ENCODE data around the gene PSME1. TPM values are rescaled to one million over a fixed set of nuclear protein-coding genes. Genes with fewer than 3 reads are reported as not detected.

Gene PSME1
- total and polyA plus RNA-seq, 2 of the 13 experiments (the other 11 are each of a cell fraction or from before 2014, with no cell fraction given), result 159 to 608 TPM

DNA sequence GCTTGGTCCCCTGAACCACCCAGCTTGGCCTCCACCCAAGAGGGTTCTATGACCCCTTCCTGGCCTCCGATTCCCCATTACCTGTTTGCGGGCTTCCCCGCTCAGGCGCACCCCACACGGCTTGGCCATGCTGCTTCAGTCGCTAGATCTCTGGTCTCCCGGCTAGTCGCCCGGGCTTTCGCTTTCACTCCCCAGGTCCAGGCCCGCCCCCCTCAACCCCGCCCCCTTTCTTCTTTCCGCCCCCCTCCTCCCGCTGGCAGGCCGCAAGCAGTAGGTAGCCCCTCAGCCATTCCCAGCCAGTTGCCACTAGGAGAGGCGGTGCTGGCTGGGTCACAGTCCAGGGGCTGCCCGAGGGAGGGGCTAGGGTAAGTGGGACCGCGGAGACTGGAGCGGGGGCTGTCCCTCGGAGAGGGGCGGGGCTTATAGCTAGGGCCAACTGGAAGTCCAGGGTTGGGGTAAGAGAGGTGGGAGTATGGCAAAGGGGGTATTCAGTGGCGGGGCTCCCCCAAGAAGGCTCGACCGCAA lies 10.5 kb downstream of the PSME1 start, which contains the start of gene PSME2 (continued):
- TF ChIP-seq GATAD2A (CRISPR knock-in tag; IDR thresholded peaks at IDR 0.05) (peak; percentile 59; the same call in 1 of the 2 replicates), ZFP36L1 (CRISPR knock-in tag; IDR thresholded peaks at IDR 0.05) (no peak; the same call in 1 of the 2 replicates), MAF1 (CRISPR knock-in tag; IDR thresholded peaks at IDR 0.05; ENCODE audit: borderline replicate concordance) (no peak; the same call in 1 of the 2 replicates), ZNF83 (CRISPR knock-in tag; IDR thresholded peaks at IDR 0.05; ENCODE audit: borderline replicate concordance) (no peak), AHR (CRISPR knock-in tag; IDR thresholded peaks at IDR 0.05) (peak; percentile 26; the same call in 1 of the 2 replicates), PHF21A (CRISPR knock-in tag; IDR thresholded peaks at IDR 0.05) (no peak), POLR2AphosphoS5 (IDR thresholded peaks at IDR 0.05; ENCODE audit: low read depth, low read length) (peak; percentile 97), ZFP36L2 (CRISPR knock-in tag; IDR thresholded peaks at IDR 0.05) (peak; percentile 78; the same call in 1 of the 2 replicates), HDAC1 (CRISPR knock-in tag; IDR thresholded peaks at IDR 0.05) (no peak), PHB2 (IDR thresholded peaks at IDR 0.05; ENCODE audit: partially characterized antibody) (no peak), ZNF614 (CRISPR knock-in tag; IDR thresholded peaks at IDR 0.05; ENCODE audit: borderline replicate concordance) (peak; percentile 81; the same call in 1 of the 2 replicates), ZNF775 (CRISPR knock-in tag; IDR thresholded peaks at IDR 0.05; ENCODE audit: borderline replicate concordance) (no peak), HNF4G (IDR thresholded peaks at IDR 0.05; ENCODE audit: borderline replicate concordance, low read depth, low read length) (peak; percentile 72; the same call in 1 of the 2 replicates), HNF4G (CRISPR knock-in tag; IDR thresholded peaks at IDR 0.05; ENCODE audit: borderline replicate concordance, low read depth) (peak; percentile 67; the same call in 1 of the 2 replicates), ZNF576 (CRISPR knock-in tag; IDR thresholded peaks at IDR 0.05) (no peak), ZNF747 (CRISPR knock-in tag; IDR thresholded peaks at IDR 0.05; ENCODE audit: borderline replicate concordance) (no peak), ZNF749 (CRISPR knock-in tag; IDR thresholded peaks at IDR 0.05; ENCODE audit: borderline replicate concordance) (peak; percentile 98; the same call in 1 of the 2 replicates), EEA1 (CRISPR knock-in tag; IDR thresholded peaks at IDR 0.05; ENCODE audit: borderline replicate concordance) (peak; percentile 91), ZNF121 (CRISPR knock-in tag; IDR thresholded peaks at IDR 0.05) (no peak), ZBTB7B (CRISPR knock-in tag; IDR thresholded peaks at IDR 0.05) (peak; percentile 87; the same call in 1 of the 2 replicates), ZNF256 (CRISPR knock-in tag; conservative IDR thresholded peaks at IDR 0.05) (no peak), HIVEP1 (CRISPR knock-in tag; IDR thresholded peaks at IDR 0.05) (peak; percentile 87)
- TF ChIP-seq, protein P1, sequence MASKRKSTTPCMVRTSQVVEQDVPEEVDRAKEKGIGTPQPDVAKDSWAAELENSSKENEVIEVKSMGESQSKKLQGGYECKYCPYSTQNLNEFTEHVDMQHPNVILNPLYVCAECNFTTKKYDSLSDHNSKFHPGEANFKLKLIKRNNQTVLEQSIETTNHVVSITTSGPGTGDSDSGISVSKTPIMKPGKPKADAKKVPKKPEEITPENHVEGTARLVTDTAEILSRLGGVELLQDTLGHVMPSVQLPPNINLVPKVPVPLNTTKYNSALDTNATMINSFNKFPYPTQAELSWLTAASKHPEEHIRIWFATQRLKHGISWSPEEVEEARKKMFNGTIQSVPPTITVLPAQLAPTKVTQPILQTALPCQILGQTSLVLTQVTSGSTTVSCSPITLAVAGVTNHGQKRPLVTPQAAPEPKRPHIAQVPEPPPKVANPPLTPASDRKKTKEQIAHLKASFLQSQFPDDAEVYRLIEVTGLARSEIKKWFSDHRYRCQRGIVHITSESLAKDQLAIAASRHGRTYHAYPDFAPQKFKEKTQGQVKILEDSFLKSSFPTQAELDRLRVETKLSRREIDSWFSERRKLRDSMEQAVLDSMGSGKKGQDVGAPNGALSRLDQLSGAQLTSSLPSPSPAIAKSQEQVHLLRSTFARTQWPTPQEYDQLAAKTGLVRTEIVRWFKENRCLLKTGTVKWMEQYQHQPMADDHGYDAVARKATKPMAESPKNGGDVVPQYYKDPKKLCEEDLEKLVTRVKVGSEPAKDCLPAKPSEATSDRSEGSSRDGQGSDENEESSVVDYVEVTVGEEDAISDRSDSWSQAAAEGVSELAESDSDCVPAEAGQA (IDR thresholded peaks at IDR 0.05; ENCODE audit: low read depth), result peak; percentile 2; the same call in 1 of the 2 replicates
- TF ChIP-seq, protein P1 (CRISPR knock-in tag; IDR thresholded peaks at IDR 0.05; ENCODE audit: borderline replicate concordance), result no peak

Measured in HepG2 (cell line).